Measurements from ENCODE around the gene INPP5A. TPM values are rescaled to one million over a fixed set of nuclear protein-coding genes. Genes with fewer than 3 reads are reported as not detected.
A peak's percentile ranks its signal among the peaks of the same experiment; 100 is the strongest.
"Not testable (repeated sequence)": the region's sequence is repeated elsewhere in the genome, so short reads cannot be mapped to it uniquely, and the experiment has no call there.

Gene INPP5A
- total RNA-seq, 1 experiment from 2014 or later = 25.5 TPM

GRCh38 chr10:132704008-132704814 lies 166.6 kb downstream of the INPP5A start:
- DNase-seq (ENCODE audit: low read depth) = no peak

- not testable (repeated sequence) for DNase-seq (ENCODE audit: low read depth)
Measured at GRCh38 chr10:132704815-132705064, 167.2 kb downstream of the INPP5A start.

- DNase-seq (ENCODE audit: low read depth) = no peak
Measured at GRCh38 chr10:132705173-132705572, 167.6 kb downstream of the INPP5A start.

GRCh38 chr10:132705943-132706342 lies 168.4 kb downstream of the INPP5A start:
- DNase-seq (ENCODE audit: low read depth) = no peak

GRCh38 chr10:132706701-132707100 lies 169.1 kb downstream of the INPP5A start:
- no peak for DNase-seq (ENCODE audit: low read depth)

GRCh38 chr10:132707121-132707775 lies 169.7 kb downstream of the INPP5A start:
- no peak for DNase-seq (ENCODE audit: low read depth)

- DNase-seq (ENCODE audit: low read depth) = no peak
Measured at GRCh38 chr10:132707776-132708171, 170.2 kb downstream of the INPP5A start.

- no peak for DNase-seq (ENCODE audit: low read depth)
Measured at GRCh38 chr10:132708441-132708840, 170.9 kb downstream of the INPP5A start.

GRCh38 chr10:132708936-132709335 lies 171.3 kb downstream of the INPP5A start:
- no peak for DNase-seq (ENCODE audit: low read depth)

- DNase-seq (ENCODE audit: low read depth) = no peak
Measured at GRCh38 chr10:132709471-132709951, 171.9 kb downstream of the INPP5A start.

GRCh38 chr10:132710036-132710686 lies 172.6 kb downstream of the INPP5A start:
- no peak for DNase-seq (ENCODE audit: low read depth)

- no peak for DNase-seq (ENCODE audit: low read depth)
Measured at GRCh38 chr10:132710746-132711612, 173.4 kb downstream of the INPP5A start.

GRCh38 chr10:132711613-132712121 lies 174.1 kb downstream of the INPP5A start:
- no peak for DNase-seq (ENCODE audit: low read depth)

- DNase-seq (ENCODE audit: low read depth) = no peak
Measured at GRCh38 chr10:132712291-132712690, 174.7 kb downstream of the INPP5A start.

- DNase-seq (ENCODE audit: low read depth) = no peak
Measured at GRCh38 chr10:132712743-132713142, 175.2 kb downstream of the INPP5A start.

GRCh38 chr10:132713421-132714095 lies 176.0 kb downstream of the INPP5A start:
- DNase-seq (ENCODE audit: low read depth) = no peak

GRCh38 chr10:132714096-132714985 lies 176.8 kb downstream of the INPP5A start:
- peak; percentile 77 for DNase-seq (ENCODE audit: low read depth)

GRCh38 chr10:132714986-132715775 lies 177.6 kb downstream of the INPP5A start:
- DNase-seq (ENCODE audit: low read depth) = no peak
